WTC11 (cell line): ENCODE data around the gene RMRP. TPM values are rescaled to one million over a fixed set of nuclear protein-coding genes. Genes with fewer than 3 reads are reported as not detected.

Experiments
- ERG ChIP-seq: fragments of 250-450 bp; sonication (Bioruptor Pico); IDR thresholded peaks from 2 replicates; pipeline ENCODE4 v1.8.0; 2021; ENCODE audit warnings: mild to moderate bottlenecking
- ETV6 ChIP-seq: sonication (generic); formaldehyde crosslinking; IDR thresholded peaks from 2 replicates; pipeline ENCODE4 v1.8.1; 2022; ENCODE audit warnings: mild to moderate bottlenecking, missing genetic modification reagents
- FOXP1 ChIP-seq: sonication (generic); formaldehyde crosslinking; IDR thresholded peaks from 2 replicates; pipeline ENCODE4 v1.8.0; 2022; ENCODE audit warnings: missing genetic modification reagents, mild to moderate bottlenecking, moderate library complexity, borderline replicate concordance
- FOXP4 ChIP-seq: sonication (generic); formaldehyde crosslinking; IDR thresholded peaks from 2 replicates; pipeline ENCODE4 v1.8.0; 2022; ENCODE audit warnings: mild to moderate bottlenecking, missing genetic modification reagents
- GRHL2 ChIP-seq: fragments of 250-450 bp; sonication (Bioruptor Pico); IDR thresholded peaks from 2 replicates; pipeline ENCODE4 v1.8.0; 2022; ENCODE audit warnings: mild to moderate bottlenecking, moderate library complexity; ENCODE audit not compliant: insufficient replicate concordance, severe bottlenecking
- KAT7 ChIP-seq: sonication (generic); formaldehyde crosslinking; IDR thresholded peaks from 2 replicates; pipeline ENCODE4 v1.8.1; 2023; ENCODE audit warnings: missing genetic modification reagents, mild to moderate bottlenecking, borderline replicate concordance
- NFE2L1 ChIP-seq: sonication (generic); formaldehyde crosslinking; IDR thresholded peaks from 2 replicates; pipeline ENCODE4 v1.8.1; 2023; ENCODE audit warnings: missing genetic modification reagents
- RELA ChIP-seq: sonication (generic); formaldehyde crosslinking; IDR thresholded peaks from 2 replicates; pipeline ENCODE4 v1.8.1; 2022; ENCODE audit warnings: missing genetic modification reagents, mild to moderate bottlenecking, borderline replicate concordance
- SMAD3 ChIP-seq: sonication (generic); formaldehyde crosslinking; IDR thresholded peaks from 2 replicates; pipeline ENCODE4 v1.8.0; 2022; ENCODE audit warnings: missing genetic modification reagents, mild to moderate bottlenecking, borderline replicate concordance
- SP1 ChIP-seq: sonication (generic); formaldehyde crosslinking; conservative IDR thresholded peaks from 2 replicates; pipeline ENCODE4 v1.8.1; 2022; ENCODE audit warnings: missing genetic modification reagents
- TEAD1 ChIP-seq: sonication (generic); formaldehyde crosslinking; IDR thresholded peaks from 2 replicates; pipeline ENCODE4 v1.8.0; 2022; ENCODE audit warnings: mild to moderate bottlenecking, missing genetic modification reagents
- TP53 ChIP-seq: sonication (generic); formaldehyde crosslinking; IDR thresholded peaks from 2 replicates; pipeline ENCODE4 v1.8.1; 2023; ENCODE audit warnings: mild to moderate bottlenecking, missing genetic modification reagents
- ZBTB21 ChIP-seq: sonication (generic); formaldehyde crosslinking; IDR thresholded peaks from 2 replicates; pipeline ENCODE4 v1.8.1; 2023; ENCODE audit warnings: mild to moderate bottlenecking, missing genetic modification reagents, borderline replicate concordance
- ZNF121 ChIP-seq: sonication (generic); formaldehyde crosslinking; IDR thresholded peaks from 2 replicates; pipeline ENCODE4 v1.8.0; 2023; ENCODE audit warnings: missing genetic modification reagents
- ZNF281 ChIP-seq: sonication (generic); formaldehyde crosslinking; IDR thresholded peaks from 2 replicates; pipeline ENCODE4 v1.8.0; 2023; ENCODE audit warnings: mild to moderate bottlenecking, missing genetic modification reagents
- ZNF317 ChIP-seq: sonication (generic); formaldehyde crosslinking; IDR thresholded peaks from 2 replicates; pipeline ENCODE4 v1.8.1; 2023; ENCODE audit warnings: low read depth, mild to moderate bottlenecking, moderate library complexity, missing genetic modification reagents, borderline replicate concordance
- ZNF416 ChIP-seq: fragments of 250-450 bp; sonication (Bioruptor Pico); IDR thresholded peaks from 2 replicates; pipeline ENCODE4 v1.9.0; 2021; ENCODE audit warnings: mild to moderate bottlenecking, inconsistent platforms
- total RNA-seq: library from RNA; stranded (reverse); gene quantifications from 3 replicates; pipeline ENCODE4 v1.2.3, GENCODE V29; 2021
- TF ChIP-seq, protein P1 (sequence below): sonication (generic); formaldehyde crosslinking; IDR thresholded peaks from 2 replicates; pipeline ENCODE4 v1.8.1; 2023; ENCODE audit warnings: mild to moderate bottlenecking, moderate library complexity, missing genetic modification reagents
- TF ChIP-seq, protein P2 (sequence below): sonication (generic); formaldehyde crosslinking; IDR thresholded peaks from 2 replicates; pipeline ENCODE4 v1.8.1; 2022; ENCODE audit warnings: mild to moderate bottlenecking, moderate library complexity, missing genetic modification reagents
- TF ChIP-seq, protein P3 (sequence below): sonication (generic); formaldehyde crosslinking; IDR thresholded peaks from 2 replicates; pipeline ENCODE4 v1.8.1; 2023; ENCODE audit warnings: mild to moderate bottlenecking, missing genetic modification reagents, borderline replicate concordance
- TF ChIP-seq, protein P4 (sequence below): sonication (generic); formaldehyde crosslinking; IDR thresholded peaks from 2 replicates; pipeline ENCODE4 v1.8.1; 2023; ENCODE audit warnings: mild to moderate bottlenecking, missing genetic modification reagents, moderate library complexity
- TF ChIP-seq, protein P5 (sequence below): sonication (generic); formaldehyde crosslinking; IDR thresholded peaks from 2 replicates; pipeline ENCODE4 v1.8.1; 2023; ENCODE audit warnings: mild to moderate bottlenecking, missing genetic modification reagents

RMRP gene
- total RNA-seq, 1 experiment from 2014 or later: 25,958 TPM

- TF ChIP-seq, protein P1, sequence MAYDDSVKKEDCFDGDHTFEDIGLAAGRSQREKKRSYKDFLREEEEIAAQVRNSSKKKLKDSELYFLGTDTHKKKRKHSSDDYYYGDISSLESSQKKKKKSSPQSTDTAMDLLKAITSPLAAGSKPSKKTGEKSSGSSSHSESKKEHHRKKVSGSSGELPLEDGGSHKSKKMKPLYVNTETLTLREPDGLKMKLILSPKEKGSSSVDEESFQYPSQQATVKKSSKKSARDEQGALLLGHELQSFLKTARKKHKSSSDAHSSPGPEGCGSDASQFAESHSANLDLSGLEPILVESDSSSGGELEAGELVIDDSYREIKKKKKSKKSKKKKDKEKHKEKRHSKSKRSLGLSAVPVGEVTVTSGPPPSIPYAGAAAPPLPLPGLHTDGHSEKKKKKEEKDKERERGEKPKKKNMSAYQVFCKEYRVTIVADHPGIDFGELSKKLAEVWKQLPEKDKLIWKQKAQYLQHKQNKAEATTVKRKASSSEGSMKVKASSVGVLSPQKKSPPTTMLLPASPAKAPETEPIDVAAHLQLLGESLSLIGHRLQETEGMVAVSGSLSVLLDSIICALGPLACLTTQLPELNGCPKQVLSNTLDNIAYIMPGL: peak; percentile 58; the same call in 1 of the 2 replicates
- TF ChIP-seq ZNF416 (CRISPR knock-in tag) (no peak), KAT7 (CRISPR knock-in tag) (peak; percentile 95; the same call in 1 of the 2 replicates), FOXP4 (CRISPR knock-in tag) (0 out of 2 replicates have a peak, but pooled peaks have one; percentile 36), ZBTB21 (no peak; the same call in 1 of the 2 replicates), NFE2L1 (CRISPR knock-in tag) (0 out of 2 replicates have a peak, but pooled peaks have one; percentile 55), SMAD3 (peak; percentile 83; the same call in 1 of the 2 replicates), ZNF281 (CRISPR knock-in tag) (peak; percentile 10; the same call in 1 of the 2 replicates), ETV6 (CRISPR knock-in tag) (peak; percentile 80), ZNF317 (no peak), TP53 (CRISPR knock-in tag) (no peak; the same call in 1 of the 2 replicates), ERG (CRISPR knock-in tag) (no peak), SP1 (peak; percentile 78), RELA (CRISPR knock-in tag) (peak; percentile 30; the same call in 1 of the 2 replicates), ZNF121 (0 out of 2 replicates have a peak, but pooled peaks have one; percentile 42), GRHL2 (no peak), TEAD1 (CRISPR knock-in tag) (peak; percentile 49; the same call in 1 of the 2 replicates), FOXP1 (CRISPR knock-in tag) (peak; percentile 89)
- TF ChIP-seq, protein P2, sequence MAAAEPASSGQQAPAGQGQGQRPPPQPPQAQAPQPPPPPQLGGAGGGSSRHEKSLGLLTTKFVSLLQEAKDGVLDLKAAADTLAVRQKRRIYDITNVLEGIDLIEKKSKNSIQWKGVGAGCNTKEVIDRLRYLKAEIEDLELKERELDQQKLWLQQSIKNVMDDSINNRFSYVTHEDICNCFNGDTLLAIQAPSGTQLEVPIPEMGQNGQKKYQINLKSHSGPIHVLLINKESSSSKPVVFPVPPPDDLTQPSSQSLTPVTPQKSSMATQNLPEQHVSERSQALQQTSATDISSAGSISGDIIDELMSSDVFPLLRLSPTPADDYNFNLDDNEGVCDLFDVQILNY: no peak; the same call in 1 of the 2 replicates
- TF ChIP-seq, protein P3, sequence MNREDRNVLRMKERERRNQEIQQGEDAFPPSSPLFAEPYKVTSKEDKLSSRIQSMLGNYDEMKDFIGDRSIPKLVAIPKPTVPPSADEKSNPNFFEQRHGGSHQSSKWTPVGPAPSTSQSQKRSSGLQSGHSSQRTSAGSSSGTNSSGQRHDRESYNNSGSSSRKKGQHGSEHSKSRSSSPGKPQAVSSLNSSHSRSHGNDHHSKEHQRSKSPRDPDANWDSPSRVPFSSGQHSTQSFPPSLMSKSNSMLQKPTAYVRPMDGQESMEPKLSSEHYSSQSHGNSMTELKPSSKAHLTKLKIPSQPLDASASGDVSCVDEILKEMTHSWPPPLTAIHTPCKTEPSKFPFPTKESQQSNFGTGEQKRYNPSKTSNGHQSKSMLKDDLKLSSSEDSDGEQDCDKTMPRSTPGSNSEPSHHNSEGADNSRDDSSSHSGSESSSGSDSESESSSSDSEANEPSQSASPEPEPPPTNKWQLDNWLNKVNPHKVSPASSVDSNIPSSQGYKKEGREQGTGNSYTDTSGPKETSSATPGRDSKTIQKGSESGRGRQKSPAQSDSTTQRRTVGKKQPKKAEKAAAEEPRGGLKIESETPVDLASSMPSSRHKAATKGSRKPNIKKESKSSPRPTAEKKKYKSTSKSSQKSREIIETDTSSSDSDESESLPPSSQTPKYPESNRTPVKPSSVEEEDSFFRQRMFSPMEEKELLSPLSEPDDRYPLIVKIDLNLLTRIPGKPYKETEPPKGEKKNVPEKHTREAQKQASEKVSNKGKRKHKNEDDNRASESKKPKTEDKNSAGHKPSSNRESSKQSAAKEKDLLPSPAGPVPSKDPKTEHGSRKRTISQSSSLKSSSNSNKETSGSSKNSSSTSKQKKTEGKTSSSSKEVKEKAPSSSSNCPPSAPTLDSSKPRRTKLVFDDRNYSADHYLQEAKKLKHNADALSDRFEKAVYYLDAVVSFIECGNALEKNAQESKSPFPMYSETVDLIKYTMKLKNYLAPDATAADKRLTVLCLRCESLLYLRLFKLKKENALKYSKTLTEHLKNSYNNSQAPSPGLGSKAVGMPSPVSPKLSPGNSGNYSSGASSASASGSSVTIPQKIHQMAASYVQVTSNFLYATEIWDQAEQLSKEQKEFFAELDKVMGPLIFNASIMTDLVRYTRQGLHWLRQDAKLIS (CRISPR knock-in tag): no peak
- TF ChIP-seq, protein P4, sequence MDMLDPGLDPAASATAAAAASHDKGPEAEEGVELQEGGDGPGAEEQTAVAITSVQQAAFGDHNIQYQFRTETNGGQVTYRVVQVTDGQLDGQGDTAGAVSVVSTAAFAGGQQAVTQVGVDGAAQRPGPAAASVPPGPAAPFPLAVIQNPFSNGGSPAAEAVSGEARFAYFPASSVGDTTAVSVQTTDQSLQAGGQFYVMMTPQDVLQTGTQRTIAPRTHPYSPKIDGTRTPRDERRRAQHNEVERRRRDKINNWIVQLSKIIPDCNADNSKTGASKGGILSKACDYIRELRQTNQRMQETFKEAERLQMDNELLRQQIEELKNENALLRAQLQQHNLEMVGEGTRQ (CRISPR knock-in tag): no peak; the same call in 1 of the 2 replicates
- TF ChIP-seq, protein P5, sequence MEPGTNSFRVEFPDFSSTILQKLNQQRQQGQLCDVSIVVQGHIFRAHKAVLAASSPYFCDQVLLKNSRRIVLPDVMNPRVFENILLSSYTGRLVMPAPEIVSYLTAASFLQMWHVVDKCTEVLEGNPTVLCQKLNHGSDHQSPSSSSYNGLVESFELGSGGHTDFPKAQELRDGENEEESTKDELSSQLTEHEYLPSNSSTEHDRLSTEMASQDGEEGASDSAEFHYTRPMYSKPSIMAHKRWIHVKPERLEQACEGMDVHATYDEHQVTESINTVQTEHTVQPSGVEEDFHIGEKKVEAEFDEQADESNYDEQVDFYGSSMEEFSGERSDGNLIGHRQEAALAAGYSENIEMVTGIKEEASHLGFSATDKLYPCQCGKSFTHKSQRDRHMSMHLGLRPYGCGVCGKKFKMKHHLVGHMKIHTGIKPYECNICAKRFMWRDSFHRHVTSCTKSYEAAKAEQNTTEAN (CRISPR knock-in tag): 0 out of 2 replicates have a peak, but pooled peaks have one; percentile 40
Measured at GRCh38 chr9:35689542-35690293, 31.9 kb upstream of the RMRP start, which contains the start of gene TPM2 (continued).
